GM12874 (cell line): ENCODE measurements around the gene RHPN2.

Experiments
- TF ChIP-seq, protein P1 (sequence below): IDR thresholded peaks from 2 replicates; pipeline ENCODE4 v1.5.1; 2011; ENCODE audit warnings: low read depth, mild to moderate bottlenecking, control low read depth, low read length, moderate library complexity; ENCODE audit not compliant: insufficient read depth

The RHPN2 gene

DNA sequence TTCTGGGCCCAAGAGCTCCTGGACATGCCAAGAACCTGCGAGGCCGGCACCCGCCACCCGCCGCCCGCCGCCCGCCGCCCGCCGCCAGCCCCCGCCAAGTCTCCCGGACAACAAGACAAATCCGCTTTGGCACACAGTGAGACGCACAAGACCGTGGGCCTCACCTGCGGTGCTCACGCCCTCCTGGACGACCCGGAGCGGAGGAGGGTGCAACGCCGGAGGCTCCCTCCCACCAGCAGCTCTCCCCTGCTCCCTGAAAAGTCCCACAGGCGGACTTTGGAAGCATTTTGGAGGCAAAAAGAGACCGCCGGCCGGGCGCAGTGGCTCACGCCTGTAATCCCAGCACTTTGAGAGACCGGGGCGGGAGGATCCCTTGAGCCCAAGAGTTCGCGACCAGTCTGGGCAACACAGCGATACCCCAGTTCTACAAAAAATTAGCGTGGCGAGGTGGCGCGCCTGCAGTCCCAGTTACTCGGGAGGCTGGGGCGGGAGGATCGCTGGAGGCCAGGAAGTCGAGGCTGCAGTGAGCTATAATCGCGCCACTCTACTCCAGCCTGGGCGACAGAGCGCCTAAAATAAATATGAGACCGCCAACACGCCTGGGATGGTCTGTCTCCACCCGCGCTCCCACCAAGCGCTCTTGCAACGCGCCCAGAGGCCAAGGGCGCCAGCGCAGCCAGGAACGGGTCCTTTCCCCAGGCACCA is 783 bp downstream of the RHPN2 start:
- TF ChIP-seq, protein P1, sequence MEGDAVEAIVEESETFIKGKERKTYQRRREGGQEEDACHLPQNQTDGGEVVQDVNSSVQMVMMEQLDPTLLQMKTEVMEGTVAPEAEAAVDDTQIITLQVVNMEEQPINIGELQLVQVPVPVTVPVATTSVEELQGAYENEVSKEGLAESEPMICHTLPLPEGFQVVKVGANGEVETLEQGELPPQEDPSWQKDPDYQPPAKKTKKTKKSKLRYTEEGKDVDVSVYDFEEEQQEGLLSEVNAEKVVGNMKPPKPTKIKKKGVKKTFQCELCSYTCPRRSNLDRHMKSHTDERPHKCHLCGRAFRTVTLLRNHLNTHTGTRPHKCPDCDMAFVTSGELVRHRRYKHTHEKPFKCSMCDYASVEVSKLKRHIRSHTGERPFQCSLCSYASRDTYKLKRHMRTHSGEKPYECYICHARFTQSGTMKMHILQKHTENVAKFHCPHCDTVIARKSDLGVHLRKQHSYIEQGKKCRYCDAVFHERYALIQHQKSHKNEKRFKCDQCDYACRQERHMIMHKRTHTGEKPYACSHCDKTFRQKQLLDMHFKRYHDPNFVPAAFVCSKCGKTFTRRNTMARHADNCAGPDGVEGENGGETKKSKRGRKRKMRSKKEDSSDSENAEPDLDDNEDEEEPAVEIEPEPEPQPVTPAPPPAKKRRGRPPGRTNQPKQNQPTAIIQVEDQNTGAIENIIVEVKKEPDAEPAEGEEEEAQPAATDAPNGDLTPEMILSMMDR: no peak

DNA sequence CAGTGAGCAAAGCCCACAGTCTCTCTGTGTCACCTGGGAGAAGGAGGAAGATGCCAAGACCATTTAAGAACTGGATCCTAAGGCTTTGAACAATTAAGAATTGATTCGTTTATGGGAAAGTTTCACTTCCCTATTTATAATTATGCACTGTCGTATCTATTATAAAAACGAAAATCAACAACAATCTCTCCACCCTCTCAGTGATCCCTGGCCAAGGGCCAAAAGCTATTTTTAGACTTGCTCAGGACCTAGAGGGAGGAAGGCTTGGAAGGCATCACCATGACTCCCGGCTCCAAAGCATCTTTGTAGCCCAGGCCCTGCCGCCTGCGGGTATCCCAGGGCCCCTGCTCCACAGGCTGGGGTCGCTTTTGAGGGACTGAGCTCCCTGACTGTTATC is 1.3 kb downstream of the RHPN2 start:
- TF ChIP-seq, protein P1: no peak

DNA sequence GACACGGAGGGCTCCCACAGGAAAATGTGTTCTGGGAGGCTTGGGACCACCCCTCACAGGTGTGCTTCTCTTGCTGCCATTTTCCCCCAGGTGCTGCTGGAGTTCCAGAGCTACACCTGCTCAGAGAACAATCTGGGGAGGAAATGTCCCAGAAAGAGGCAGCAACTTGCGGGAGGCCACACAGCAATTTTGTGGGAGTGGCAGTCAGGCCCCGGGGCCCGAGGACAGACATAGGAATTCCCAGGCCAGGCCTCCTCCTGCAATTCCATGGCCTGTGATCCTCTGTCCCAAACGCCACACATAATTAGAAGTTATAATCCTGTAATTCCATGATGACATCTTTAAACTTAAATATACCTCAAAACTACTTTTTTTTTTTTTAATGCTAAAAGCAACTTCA is 1.8 kb downstream of the RHPN2 start:
- TF ChIP-seq, protein P1: no peak

DNA sequence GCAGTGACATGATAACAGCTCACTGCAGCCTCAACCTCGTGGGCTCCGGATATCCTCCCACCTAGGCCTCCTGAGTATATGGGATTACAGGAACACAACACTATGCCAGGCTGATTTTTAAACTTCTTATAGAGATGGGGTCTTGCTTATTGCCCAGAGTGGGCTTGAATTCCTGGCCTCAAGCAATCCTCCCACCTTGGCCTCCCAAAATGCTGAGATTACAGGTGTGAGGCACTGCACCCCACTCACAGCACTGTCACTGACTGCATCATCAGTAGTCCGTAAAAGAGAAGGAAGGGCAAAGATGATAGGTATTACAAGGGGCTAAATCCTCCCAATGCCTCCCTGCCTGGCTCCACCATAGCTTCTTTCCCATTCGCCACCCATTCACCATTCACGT is 4.1 kb downstream of the RHPN2 start:
- TF ChIP-seq, protein P1: no peak

DNA sequence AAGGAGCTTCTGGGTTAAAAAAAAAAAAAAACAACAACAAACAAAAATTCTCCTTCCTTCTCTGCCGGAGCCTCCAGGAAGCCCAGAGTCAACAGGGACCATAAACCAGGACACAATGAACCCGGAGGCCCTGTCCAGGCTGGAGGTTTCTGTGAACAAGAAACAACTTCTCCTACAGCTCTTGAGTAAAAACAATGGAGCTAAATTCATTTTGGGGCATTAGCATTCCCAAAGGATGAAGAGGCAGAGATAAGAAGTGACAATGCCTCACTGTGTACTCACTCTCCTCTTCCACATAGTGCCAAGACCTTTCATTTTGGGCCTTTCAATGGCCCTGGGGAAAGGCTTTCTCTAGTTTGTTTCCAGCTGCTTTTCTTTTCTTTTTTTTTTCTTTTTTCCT is 9.0 kb downstream of the RHPN2 start:
- TF ChIP-seq, protein P1: no peak

DNA sequence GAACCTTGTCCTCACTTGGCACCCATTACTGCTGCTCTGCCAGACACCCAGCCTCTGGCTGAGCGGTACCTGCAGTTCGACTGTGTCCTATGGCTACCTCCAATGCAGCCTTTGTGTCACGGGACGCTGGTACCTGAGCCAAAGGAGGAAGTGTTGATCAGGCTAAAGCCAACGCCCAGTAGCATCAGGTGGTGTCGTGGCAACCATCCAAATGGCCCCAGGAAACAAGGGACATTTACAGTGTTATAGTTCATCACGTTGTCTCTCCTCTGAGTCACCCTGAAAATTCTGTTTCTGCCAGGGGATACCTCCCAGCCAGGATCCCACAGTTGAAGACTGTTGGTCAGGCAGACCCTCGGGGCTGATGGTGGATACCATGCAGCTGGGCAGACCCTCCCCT is 10.1 kb downstream of the RHPN2 start:
- TF ChIP-seq, protein P1: no peak

DNA sequence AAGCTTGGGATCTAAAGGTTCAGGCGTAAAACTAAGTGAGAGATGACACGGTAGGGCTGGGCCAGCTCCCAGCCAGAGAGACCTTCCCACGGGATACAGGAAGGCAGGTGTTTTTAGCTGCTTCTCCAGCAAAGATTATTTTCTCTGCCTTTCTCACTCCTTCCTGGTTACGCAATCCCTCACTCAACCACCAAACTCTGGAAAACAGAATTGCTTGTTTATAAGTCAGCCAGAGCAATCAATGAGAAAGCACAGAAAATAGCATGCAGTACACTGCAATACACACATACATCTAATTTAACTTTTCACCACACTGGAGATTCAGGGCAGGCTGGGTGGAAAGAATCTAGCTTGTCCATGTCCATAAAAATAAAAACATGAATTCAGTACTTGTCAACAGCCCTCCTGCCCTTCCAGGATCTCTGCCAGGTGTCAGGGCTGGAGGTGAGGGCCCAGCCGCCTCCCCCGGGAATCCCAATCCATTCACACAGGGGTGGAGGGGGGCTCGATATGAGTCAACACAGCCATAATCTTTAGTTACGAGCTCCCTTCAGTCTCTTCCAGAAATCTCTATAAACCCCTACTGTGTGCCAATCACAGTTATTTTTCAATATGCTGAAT is 12.2 kb downstream of the RHPN2 start:
- TF ChIP-seq, protein P1: no peak
